Testis (tissue), 2 donors: ENCODE measurements around the gene TTLL12.

Experiments used
- POLR2A ChIP-seq: fragments of 450-650 bp; IDR thresholded peaks from one replicate; pipeline ENCODE4 v1.6.1; 2017; ENCODE audit warnings: antibody characterized with exemption, mild to moderate bottlenecking, moderate library complexity
- TF ChIP-seq, protein P1 (sequence below), 3 experiments: fragments of 450-650 bp in 2 of 3; fragments of 200-600 bp in 1 of 3; sonication (generic) in 1 of 3; IDR thresholded peaks; one replicate each; pipeline ENCODE4 v1.5.1; 2016 to 2019; ENCODE audit warnings: antibody characterized with exemption in 3 of 3, mild to moderate bottlenecking in 2 of 3, moderate library complexity in 1 of 3

DNA sequence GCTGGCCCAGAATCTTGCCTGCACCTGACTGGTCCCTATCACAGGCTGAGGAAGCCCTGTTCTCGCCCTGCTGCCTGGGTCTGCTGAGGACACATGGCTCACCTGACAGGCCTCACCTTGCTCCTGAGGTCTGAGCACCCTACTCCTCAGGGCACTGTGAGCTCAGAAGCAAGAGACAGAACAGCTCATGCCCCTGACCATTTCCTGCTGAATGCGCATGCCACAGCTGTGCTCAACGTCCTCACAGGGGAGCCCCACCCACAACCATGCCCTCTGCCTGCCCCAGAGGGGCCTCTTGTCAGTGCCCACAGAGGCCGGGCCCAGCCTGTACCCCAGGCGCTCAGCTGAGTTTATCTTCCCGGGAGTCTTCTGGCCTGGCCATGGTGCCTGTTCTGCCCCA, 38.4 kb downstream of the TTLL12 start:
- TF ChIP-seq, protein P1, sequence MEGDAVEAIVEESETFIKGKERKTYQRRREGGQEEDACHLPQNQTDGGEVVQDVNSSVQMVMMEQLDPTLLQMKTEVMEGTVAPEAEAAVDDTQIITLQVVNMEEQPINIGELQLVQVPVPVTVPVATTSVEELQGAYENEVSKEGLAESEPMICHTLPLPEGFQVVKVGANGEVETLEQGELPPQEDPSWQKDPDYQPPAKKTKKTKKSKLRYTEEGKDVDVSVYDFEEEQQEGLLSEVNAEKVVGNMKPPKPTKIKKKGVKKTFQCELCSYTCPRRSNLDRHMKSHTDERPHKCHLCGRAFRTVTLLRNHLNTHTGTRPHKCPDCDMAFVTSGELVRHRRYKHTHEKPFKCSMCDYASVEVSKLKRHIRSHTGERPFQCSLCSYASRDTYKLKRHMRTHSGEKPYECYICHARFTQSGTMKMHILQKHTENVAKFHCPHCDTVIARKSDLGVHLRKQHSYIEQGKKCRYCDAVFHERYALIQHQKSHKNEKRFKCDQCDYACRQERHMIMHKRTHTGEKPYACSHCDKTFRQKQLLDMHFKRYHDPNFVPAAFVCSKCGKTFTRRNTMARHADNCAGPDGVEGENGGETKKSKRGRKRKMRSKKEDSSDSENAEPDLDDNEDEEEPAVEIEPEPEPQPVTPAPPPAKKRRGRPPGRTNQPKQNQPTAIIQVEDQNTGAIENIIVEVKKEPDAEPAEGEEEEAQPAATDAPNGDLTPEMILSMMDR (IDR thresholded peaks at IDR 0.05) = no peak
- no peak for TF ChIP-seq POLR2A
